K562 (cell line): ENCODE measurements around the gene SCYL2. TPM values are rescaled to one million over a fixed set of nuclear protein-coding genes. Genes with fewer than 3 reads are reported as not detected.

ENCODE experiments used
- LARP7 ChIP-seq: fragments of 450-650 bp; IDR thresholded peaks from 2 replicates; pipeline ENCODE4 v1.6.1; 2016
- STAT6 ChIP-seq: sonication (generic); formaldehyde crosslinking; IDR thresholded peaks from 2 replicates; pipeline ENCODE4 v1.8.1; 2023; ENCODE audit warnings: mild to moderate bottlenecking, missing genetic modification reagents
- ZBTB17 ChIP-seq: fragments of 450-650 bp; formaldehyde crosslinking; IDR thresholded peaks from 2 replicates; pipeline ENCODE4 v1.4.0; 2020; ENCODE audit warnings: mild to moderate bottlenecking
- ZBTB2 ChIP-seq: fragments of 450-650 bp; IDR thresholded peaks from 2 replicates; pipeline ENCODE4 v1.6.1; 2016; ENCODE audit warnings: antibody characterized with exemption
- ZNF232 ChIP-seq: sonication (generic); formaldehyde crosslinking; IDR thresholded peaks from 2 replicates; pipeline ENCODE4 v1.8.0; 2022; ENCODE audit warnings: mild to moderate bottlenecking, missing genetic modification reagents
- ZNF609 ChIP-seq: sonication (generic); formaldehyde crosslinking; IDR thresholded peaks from 2 replicates; pipeline ENCODE4 v1.8.1; 2023; ENCODE audit warnings: missing genetic modification reagents, mild to moderate bottlenecking, borderline replicate concordance
- polyA plus RNA-seq, 8 experiments: library from polyadenylated mRNA; depleted of rRNA in 4 of 8; stranded (reverse) in 5 of 8; unstranded in 3 of 8; fragments of >200 nt; fragmentation: Nextera tagmentation in 2 of 8; fragmentation: Illumina TruSeq in 1 of 8; extraction: Ambion mirVana in 2 of 8; extraction: Trizol in 1 of 8; gene quantifications; 2 replicates each; pipeline versions ENCODE4 v1.2.1 to v1.2.3, GENCODE V29; 2011 to 2014; ENCODE audit warnings: inconsistent platforms in 1 of 8, missing spikeins in 1 of 8
- total RNA-seq, 7 experiments: library from RNA; depleted of rRNA in 6 of 7; stranded (reverse); fragments of >200 nt in 6 of 7; fragmentation: Illumina TruSeq in 2 of 7; extraction: Trizol in 2 of 7; gene quantifications; 2 replicates each; pipeline versions ENCODE4 v1.2.1 to v1.2.3, GENCODE V29; 2011 to 2021; ENCODE audit warnings: low replicate concordance in 1 of 7

The SCYL2 gene
- total and polyA plus RNA-seq, 9 of the 15 experiments (the other 6 are each of a cell fraction or from before 2014, with no cell fraction given): 9.9 to 49.0 (median 32.9) TPM

- TF ChIP-seq ZBTB2 (no peak), ZBTB17 (CRISPR knock-in tag) (no peak), ZNF232 (CRISPR knock-in tag) (no peak), ZNF609 (CRISPR knock-in tag) (no peak), LARP7 (no peak), STAT6 (CRISPR knock-in tag) (no peak)
Measured at GRCh38 chr12:100382338-100382737, 115.4 kb downstream of the SCYL2 start (continued).
